Ascending aorta (tissue), 2 donors: ENCODE results near the gene SPEN. TPM values are rescaled to one million over a fixed set of nuclear protein-coding genes. Genes with fewer than 3 reads are reported as not detected.

Source experiments
- DNase-seq, 2 donors: peaks; one replicate each; pipeline ENCODE4 v3.0.0-alpha.2; 2019; ENCODE audit warnings: low spot score in 2 of 2
- H3K27ac ChIP-seq, 2 donors: fragments of 200-600 bp; sonication (generic); one replicate each; pipeline ENCODE4 v1.5.1; 2016 to 2017; ENCODE audit warnings: mild to moderate bottlenecking in 1 of 2
- H3K27me3 ChIP-seq: fragments of 200-600 bp; sonication (generic); one replicate; pipeline ENCODE4 v1.5.1; 2017
- H3K36me3 ChIP-seq, 2 donors: fragments of 200-600 bp; sonication (generic); one replicate each; pipeline ENCODE4 v1.5.1; 2016
- H3K4me1 ChIP-seq, 2 donors: fragments of 200-600 bp; sonication (generic); one replicate each; pipeline ENCODE4 v1.5.1; 2016 to 2017; ENCODE audit warnings: mild to moderate bottlenecking in 1 of 2
- H3K4me3 ChIP-seq, 2 donors: fragments of 200-600 bp; sonication (generic); one replicate each; pipeline ENCODE4 v1.5.1; 2016 to 2017; ENCODE audit warnings: mild to moderate bottlenecking in 1 of 2
- H3K9me3 ChIP-seq, 2 donors: fragments of 200-600 bp; sonication (generic); one replicate each; pipeline ENCODE4 v1.5.1; 2016
- CTCF ChIP-seq, 3 experiments: fragments of 200-600 bp in 2 of 3; fragments of 450-650 bp in 1 of 3; sonication (generic) in 2 of 3; IDR thresholded peaks; one replicate each; pipeline ENCODE4 v1.5.1; 2016 to 2019; ENCODE audit warnings: antibody characterized with exemption in 3 of 3, mild to moderate bottlenecking in 1 of 3, moderate library complexity in 1 of 3
- intact Hi-C: fragments of 100-400 bp; cut with DNase I; formaldehyde crosslinking; loops from one replicate; pipeline ENCODE4 v1.15.1; 2023
- total RNA-seq: library from RNA; depleted of rRNA; stranded (reverse); fragments of >200 nt; gene quantifications from one replicate; pipeline ENCODE4 v1.1.0, GENCODE V29; 2016

SPEN gene
- total RNA-seq, 1 donor from 2014 or later: 53.9 TPM

GRCh38 chr1:15941899-15942660, 94.6 kb downstream of the SPEN start:
- Histone ChIP-seq H3K36me3 (peaks cover 78 to 100% of the 10 kb centered on the region in 2 donors), H3K9me3 (no peaks in the 10 kb centered on the region), H3K4me3 (no peak overlapping the region), H3K27ac (peak overlapping the region; percentile 66 to 74), H3K4me1 (peaks cover 0 to 10% of the 10 kb centered on the region in 2 donors), H3K27me3 (no peaks in the 10 kb centered on the region)
- DNase-seq: peak in 1 of 2 donors; percentile 61
- intact Hi-C loops: no loop called here
- TF ChIP-seq CTCF (IDR thresholded peaks at IDR 0.05): no peak

- Histone ChIP-seq H3K36me3 (peaks cover 75 to 100% of the 10 kb centered on the region in 2 donors), H3K4me1 (peaks cover 3 to 16% of the 10 kb centered on the region in 2 donors), H3K27me3 (no peaks in the 10 kb centered on the region), H3K4me3 (no peak overlapping the region), H3K27ac (peak overlapping the region in 1 of 2 donors; percentile 74), H3K9me3 (no peaks in the 10 kb centered on the region)
- intact Hi-C loops: no loop called here
- TF ChIP-seq CTCF (IDR thresholded peaks at IDR 0.05): no peak
- no peak for DNase-seq
Observed at GRCh38 chr1:15942661-15943327, 95.3 kb downstream of the SPEN start.

GRCh38 chr1:15943328-15943991, 96.0 kb downstream of the SPEN start:
- intact Hi-C loops: no loop called here
- Histone ChIP-seq H3K27ac (peak overlapping the region; percentile 11 to 26), H3K9me3 (no peaks in the 10 kb centered on the region), H3K4me3 (no peak overlapping the region), H3K4me1 (peaks cover 10 to 23% of the 10 kb centered on the region in 2 donors), H3K36me3 (peaks cover 72 to 98% of the 10 kb centered on the region in 2 donors), H3K27me3 (no peaks in the 10 kb centered on the region)
- peak in 1 of 2 donors; percentile 59 for DNase-seq
- TF ChIP-seq CTCF (IDR thresholded peaks at IDR 0.05): no peak

- no peak for DNase-seq
- Histone ChIP-seq H3K27me3 (no peaks in the 10 kb centered on the region), H3K36me3 (peaks cover 67 to 93% of the 10 kb centered on the region in 2 donors), H3K4me3 (no peak overlapping the region), H3K4me1 (peaks cover 15 to 28% of the 10 kb centered on the region in 2 donors), H3K9me3 (no peaks in the 10 kb centered on the region), H3K27ac (peak overlapping the region; percentile 11 to 21)
- intact Hi-C loops: no loop called here
- no peak for TF ChIP-seq CTCF (IDR thresholded peaks at IDR 0.05)
Observed at GRCh38 chr1:15943992-15944307, 96.4 kb downstream of the SPEN start.

GRCh38 chr1:15944308-15945010, 97.0 kb downstream of the SPEN start:
- intact Hi-C loops: loop anchor here (5.0 kb wide), 1 partner anchor 157 kb away; no protein-coding TSS in a partner anchor
- Histone ChIP-seq H3K4me3 (no peak overlapping the region), H3K9me3 (no peaks in the 10 kb centered on the region), H3K27me3 (no peaks in the 10 kb centered on the region), H3K36me3 (peaks cover 65 to 88% of the 10 kb centered on the region in 2 donors), H3K27ac (peak overlapping the region in 1 of 2 donors; percentile 21), H3K4me1 (peaks cover 16 to 28% of the 10 kb centered on the region in 2 donors)
- DNase-seq: peak in 1 of 2 donors; percentile 60
- no peak for TF ChIP-seq CTCF (IDR thresholded peaks at IDR 0.05)
